Ovary (tissue), 3 donors: ENCODE measurements around the gene CREG2.

Source experiments
- CTCF ChIP-seq, 3 donors: fragments of 450-650 bp in 2 of 3; fragments of 200-600 bp in 1 of 3; IDR thresholded peaks; one replicate each; pipeline versions ENCODE4 v1.5.1 to v1.8.0; 2016 to 2022; ENCODE audit warnings: antibody characterized with exemption in 3 of 3, mild to moderate bottlenecking in 1 of 3
- EP300 ChIP-seq: sonication (generic); formaldehyde crosslinking; IDR thresholded peaks from one replicate; pipeline ENCODE4 v1.6.1; 2017; ENCODE audit warnings: antibody characterized with exemption
- POLR2A ChIP-seq: fragments of 450-650 bp; IDR thresholded peaks from one replicate; pipeline ENCODE4 v1.6.1; 2017; ENCODE audit warnings: antibody characterized with exemption, mild to moderate bottlenecking, moderate library complexity
- donor health status: DM: no; HTN: no; CAD: no.

GRCh38 chr2:101419096-101419663 lies 31.9 kb upstream of the CREG2 start:
- no peak for TF ChIP-seq POLR2A
- peak; percentile 53 to 64 (median 57) for TF ChIP-seq CTCF (IDR thresholded peaks at IDR 0.05)
- TF ChIP-seq EP300 = no peak
